Mucosa of descending colon (tissue), 3 donors: ENCODE measurements around the gene RNU4-1. TPM values are rescaled to one million over a fixed set of nuclear protein-coding genes. Genes with fewer than 3 reads are reported as not detected.
"Not testable (repeated sequence)": the region's sequence is repeated elsewhere in the genome, so short reads cannot be mapped to it uniquely, and the experiment has no call there.

Source experiments
- ATAC-seq: fragments of 200-7000 bp; cut with Tn5 transposase; one replicate; pipeline ENCODE4 v1.9.1; 2020; ENCODE audit warnings: mild to moderate bottlenecking, moderate library complexity
- DNase-seq, 3 donors: peaks; one replicate each; pipeline ENCODE4 v3.0.0-alpha.2; 2020
- H3K36me3 ChIP-seq: fragments of 200-600 bp; one replicate; pipeline ENCODE4 v1.8.0; 2021; ENCODE audit warnings: low read depth, mild to moderate bottlenecking
- H3K4me1 ChIP-seq: fragments of 200-600 bp; one replicate; pipeline ENCODE4 v1.8.0; 2021; ENCODE audit warnings: low read depth, mild to moderate bottlenecking
- H3K4me3 ChIP-seq: fragments of 200-600 bp; one replicate; pipeline ENCODE4 v1.8.0; 2021; ENCODE audit warnings: mild to moderate bottlenecking
- H3K9me3 ChIP-seq: fragments of 200-600 bp; one replicate; pipeline ENCODE4 v1.8.0; 2021; ENCODE audit warnings: mild to moderate bottlenecking
- intact Hi-C, 2 donors: fragments of 100-400 bp; cut with DNase I in 1 of 2; cut with micrococcal nuclease in 1 of 2; formaldehyde crosslinking; loops; one replicate each; pipeline versions ENCODE4 v1.11.0 to v1.11.1; 2022; cut with DNase I, micrococcal nuclease
- total RNA-seq, 3 donors: library from RNA; stranded (reverse); fragmentation: NEBNext Ultra II Directional in 2 of 3; extraction: Animal tissue kit (Norgen Biotek cat#: 25700) in 2 of 3; gene quantifications; one replicate each; pipeline versions ENCODE4 v1.2.1 to v1.2.4, GENCODE V29; 2021 to 2023
- TF ChIP-seq, protein P1 (sequence below): fragments of 200-600 bp; IDR thresholded peaks from one replicate; pipeline ENCODE4 v1.8.0; 2022; ENCODE audit warnings: antibody characterized with exemption, mild to moderate bottlenecking
- donor health status: DM: no; HTN: no; CAD: no; lungs with moderate emphysema.
- donor health status: DM: no; HTN: no; CAD: no.
- donor health status: DM: no; HTN: yes; CAD: no.

The RNU4-1 gene
- total RNA-seq, 3 donors from 2014 or later: 2,217 to 4,015 (median 3,130) TPM

DNA sequence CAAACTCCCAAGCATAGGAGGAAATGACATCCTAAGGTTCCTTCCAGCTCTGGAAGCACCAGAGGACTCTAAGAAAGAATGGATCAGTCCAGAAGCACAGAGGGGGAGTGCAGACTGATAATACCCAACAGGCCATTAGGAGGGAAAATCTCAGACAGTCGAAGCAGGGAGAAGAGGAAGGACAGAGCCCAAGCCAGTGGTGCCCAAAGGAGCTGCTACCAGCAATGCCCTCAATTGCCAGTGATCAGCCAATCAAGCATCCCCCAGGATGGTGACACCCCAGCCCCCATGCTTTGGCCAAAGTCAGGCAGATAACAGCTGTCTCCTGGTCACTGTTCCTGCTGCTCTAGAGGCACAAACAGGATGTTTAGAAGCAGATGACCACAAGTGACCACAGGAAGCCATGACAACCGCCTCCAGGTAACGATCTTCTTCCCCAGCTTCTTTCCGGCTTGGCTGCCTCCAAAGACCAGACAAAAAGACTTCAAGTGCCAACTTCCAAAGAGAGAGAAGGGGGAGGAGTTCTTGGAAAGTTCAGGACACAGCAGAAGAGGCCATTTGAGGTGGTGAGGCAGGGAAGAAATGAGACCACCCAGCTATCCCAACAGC is 43.7 kb downstream of the RNU4-1 start:
- DNase-seq (no peak), ATAC-seq (no peak)
- no peaks in the 10 kb centered on the region for H3K9me3 ChIP-seq
- intact Hi-C loops: no loop called here
- TF ChIP-seq, protein P1, sequence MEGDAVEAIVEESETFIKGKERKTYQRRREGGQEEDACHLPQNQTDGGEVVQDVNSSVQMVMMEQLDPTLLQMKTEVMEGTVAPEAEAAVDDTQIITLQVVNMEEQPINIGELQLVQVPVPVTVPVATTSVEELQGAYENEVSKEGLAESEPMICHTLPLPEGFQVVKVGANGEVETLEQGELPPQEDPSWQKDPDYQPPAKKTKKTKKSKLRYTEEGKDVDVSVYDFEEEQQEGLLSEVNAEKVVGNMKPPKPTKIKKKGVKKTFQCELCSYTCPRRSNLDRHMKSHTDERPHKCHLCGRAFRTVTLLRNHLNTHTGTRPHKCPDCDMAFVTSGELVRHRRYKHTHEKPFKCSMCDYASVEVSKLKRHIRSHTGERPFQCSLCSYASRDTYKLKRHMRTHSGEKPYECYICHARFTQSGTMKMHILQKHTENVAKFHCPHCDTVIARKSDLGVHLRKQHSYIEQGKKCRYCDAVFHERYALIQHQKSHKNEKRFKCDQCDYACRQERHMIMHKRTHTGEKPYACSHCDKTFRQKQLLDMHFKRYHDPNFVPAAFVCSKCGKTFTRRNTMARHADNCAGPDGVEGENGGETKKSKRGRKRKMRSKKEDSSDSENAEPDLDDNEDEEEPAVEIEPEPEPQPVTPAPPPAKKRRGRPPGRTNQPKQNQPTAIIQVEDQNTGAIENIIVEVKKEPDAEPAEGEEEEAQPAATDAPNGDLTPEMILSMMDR: no peak
- H3K4me1 ChIP-seq: peaks cover 8% of the 10 kb centered on the region
- no peaks in the 10 kb centered on the region for H3K36me3 ChIP-seq
- no peak overlapping the region for H3K4me3 ChIP-seq

DNA sequence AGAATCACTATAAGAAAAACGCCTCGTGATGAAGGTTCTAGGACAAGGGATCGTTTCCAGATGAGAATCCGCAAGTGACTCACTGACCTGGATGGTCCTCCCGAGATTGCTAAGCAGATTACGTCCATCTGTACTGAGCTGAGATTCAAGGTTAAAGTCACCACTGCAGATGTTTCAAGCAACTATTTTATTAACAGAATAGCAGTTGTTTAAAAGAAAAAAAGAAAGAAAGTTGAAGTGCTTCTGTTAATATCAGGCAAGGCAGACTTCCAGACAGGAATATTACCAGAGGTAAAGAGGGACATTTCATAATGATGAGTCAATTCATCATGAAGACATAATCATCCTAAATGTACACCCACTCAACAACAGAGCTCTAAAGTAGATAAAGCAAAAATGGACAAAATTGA is 45.4 kb downstream of the RNU4-1 start:
- intact Hi-C loops: no loop called here
- Histone ChIP-seq H3K9me3 (no peaks in the 10 kb centered on the region), H3K4me1 (peaks cover 15% of the 10 kb centered on the region), H3K36me3 (no peaks in the 10 kb centered on the region), H3K4me3 (no peak overlapping the region)
- no peak for DNase-seq
- ATAC-seq: no peak
- TF ChIP-seq, protein P1: no peak

DNA sequence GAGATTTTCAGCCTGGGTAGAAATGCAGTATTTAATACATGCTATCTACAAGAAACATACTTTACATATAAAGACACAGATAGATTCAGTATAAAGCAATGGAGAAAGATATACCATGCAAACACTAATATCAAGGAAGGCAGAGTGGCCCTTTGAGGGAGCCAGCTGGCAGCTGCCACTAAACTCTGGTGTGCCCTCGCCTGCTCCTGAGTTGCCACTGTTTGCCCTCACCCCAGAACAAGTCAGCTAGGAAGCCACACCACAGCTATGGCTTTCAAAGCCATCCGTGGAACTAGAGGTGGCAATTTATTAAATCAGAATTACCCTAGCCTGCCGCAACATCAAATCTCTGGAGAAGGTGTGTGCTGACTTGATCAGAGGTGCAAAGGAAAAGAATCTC is 45.9 kb downstream of the RNU4-1 start:
- DNase-seq (no peak), ATAC-seq (no peak)
- H3K4me1 ChIP-seq: peaks cover 17% of the 10 kb centered on the region
- intact Hi-C loops: no loop called here
- H3K36me3 ChIP-seq: no peaks in the 10 kb centered on the region
- H3K9me3 ChIP-seq: no peaks in the 10 kb centered on the region
- TF ChIP-seq, protein P1: no peak
- no peak overlapping the region for H3K4me3 ChIP-seq

DNA sequence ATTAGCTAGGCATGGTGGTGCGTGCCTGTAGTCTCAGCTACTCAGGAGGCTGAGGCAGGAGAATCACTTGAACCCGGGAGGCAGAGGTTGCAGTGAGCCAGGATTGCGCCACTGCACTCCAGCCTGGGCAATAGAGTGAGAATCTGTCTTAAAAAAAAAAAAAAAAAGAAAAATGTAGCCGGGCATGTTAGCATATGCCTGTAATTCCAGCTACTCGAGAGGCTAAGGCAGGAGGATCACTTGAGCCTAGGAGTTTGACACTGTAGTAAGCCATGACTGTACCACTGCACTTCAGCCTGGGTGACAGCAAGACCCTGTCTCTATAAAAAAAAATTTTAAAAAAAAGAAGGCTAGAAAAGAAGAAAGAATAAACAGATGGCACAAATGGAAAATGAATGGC is 46.3 kb downstream of the RNU4-1 start:
- H3K9me3 ChIP-seq, H3K4me3 ChIP-seq, ATAC-seq, intact Hi-C loops, H3K36me3 ChIP-seq, DNase-seq: not testable (repeated sequence)
- H3K4me1 ChIP-seq: peaks cover 16% of the 10 kb centered on the region

Other genes starting within 250 kb of the RNU4-1 start
- gene RAB35, start 176.5 kb downstream of the RNU4-1 start, total RNA-seq: 10 to 100 TPM; 50.1 to 56.5 (median 51.3) TPM
- 100 to 1,000 TPM in 1 of 3 donors, 10 to 100 TPM in 2; 74.6 to 108 (median 76.7) TPM for gene GCN1, start 98.5 kb downstream of the RNU4-1 start, total RNA-seq
- gene RPLP0, start 92.1 kb downstream of the RNU4-1 start, total RNA-seq: 1,000 to 10,000 TPM; 1,175 to 1,810 (median 1,602) TPM
- 100 to 1,000 TPM; 117 to 167 (median 146) TPM for gene PXN, start 27.5 kb downstream of the RNU4-1 start, total RNA-seq
- gene RNU4-2, start 1.3 kb downstream of the RNU4-1 start, total RNA-seq: over 10,000 TPM in 2 of 3 donors, 1,000 to 10,000 TPM in 1; 4,682 to 17,144 (median 13,566) TPM
- 1 to 10 TPM in 2 of 3 donors, under 1 TPM in 1; 0.53 to 3.9 (median 2.8) TPM for gene SIRT4, start 9.1 kb upstream of the RNU4-1 start, total RNA-seq
- not detected for gene PLA2G1B, start 34.5 kb upstream of the RNU4-1 start, total RNA-seq
- gene MSI1, start 75.9 kb upstream of the RNU4-1 start, total RNA-seq: 1 to 10 TPM; 3.7 to 6.3 (median 3.8) TPM
- 100 to 1,000 TPM; 509 to 899 (median 865) TPM for gene COX6A1, start 144.9 kb upstream of the RNU4-1 start, total RNA-seq
- 10 to 100 TPM; 14.9 to 16.7 (median 16.3) TPM for gene TRIAP1, start 153.1 kb upstream of the RNU4-1 start, total RNA-seq
- gene GATC, start 153.2 kb upstream of the RNU4-1 start, total RNA-seq: 10 to 100 TPM; 20.6 to 29.5 (median 26.8) TPM
- gene SRSF9, start 176.5 kb upstream of the RNU4-1 start, total RNA-seq: 100 to 1,000 TPM; 117 to 140 (median 139) TPM
- 100 to 1,000 TPM; 309 to 343 (median 309) TPM for gene DYNLL1, start 202.9 kb upstream of the RNU4-1 start, total RNA-seq
- 10 to 100 TPM; 22.8 to 30.0 (median 29.5) TPM for gene COQ5, start 235.9 kb upstream of the RNU4-1 start, total RNA-seq
- gene RNF10, start 241.1 kb upstream of the RNU4-1 start, total RNA-seq: 100 to 1,000 TPM; 158 to 300 (median 237) TPM